GM23338 (cell line): ENCODE data around the gene NFAT5. TPM values are rescaled to one million over a fixed set of nuclear protein-coding genes. Genes with fewer than 3 reads are reported as not detected.

ENCODE experiments used
- ATAC-seq: fragments of 200-7000 bp; cut with Tn5 transposase; 3 replicates; pipeline ENCODE4 v1.9.1; 2020
- DNase-seq: peaks from one replicate; pipeline ENCODE4 v3.0.0-alpha.2; 2015; ENCODE audit warnings: low spot score
- H2AFZ ChIP-seq: fragments of 200-600 bp; sonication (generic); 2 replicates; pipeline ENCODE4 v1.8.0; 2016; ENCODE audit warnings: antibody characterized with exemption, mild to moderate bottlenecking, moderate library complexity
- H3F3A ChIP-seq: fragments of 200-600 bp; sonication (generic); replicated peaks from 2 replicates; pipeline ENCODE4 v1.8.0; 2017; ENCODE audit warnings: antibody characterized with exemption, mixed run types, low read depth
- H3K27ac ChIP-seq: fragments of 200-600 bp; sonication (generic); 2 replicates; pipeline ENCODE4 v1.6.1; 2016; ENCODE audit warnings: low read depth
- H3K27me3 ChIP-seq: fragments of 200-600 bp; sonication (generic); 2 replicates; pipeline ENCODE4 v1.8.0; 2016; ENCODE audit warnings: mild to moderate bottlenecking, mixed run types, moderate library complexity; ENCODE audit not compliant: insufficient read depth
- H3K36me3 ChIP-seq: fragments of 200-600 bp; sonication (generic); 2 replicates; pipeline ENCODE4 v1.8.0; 2016; ENCODE audit warnings: mild to moderate bottlenecking; ENCODE audit not compliant: insufficient read depth
- H3K4me1 ChIP-seq: fragments of 200-600 bp; sonication (generic); 2 replicates; pipeline ENCODE4 v1.8.0; 2016; ENCODE audit warnings: mild to moderate bottlenecking, moderate library complexity; ENCODE audit not compliant: insufficient read depth
- H3K4me2 ChIP-seq: fragments of 200-600 bp; sonication (generic); 2 replicates; pipeline ENCODE4 v1.7.1; 2017; ENCODE audit warnings: mixed run types
- H3K4me3 ChIP-seq: fragments of 200-600 bp; sonication (generic); 2 replicates; pipeline ENCODE4 v1.6.1; 2016; ENCODE audit warnings: mixed run types
- H3K79me2 ChIP-seq: fragments of 200-600 bp; sonication (generic); replicated peaks from 2 replicates; pipeline ENCODE4 v1.8.0; 2017; ENCODE audit warnings: mild to moderate bottlenecking; ENCODE audit not compliant: insufficient read depth
- H3K9me2 ChIP-seq: fragments of 200-600 bp; sonication (generic); 2 replicates; pipeline ENCODE4 v1.8.0; 2017; ENCODE audit not compliant: insufficient read depth
- H4K20me1 ChIP-seq: fragments of 200-600 bp; sonication (generic); replicated peaks from 2 replicates; pipeline ENCODE4 v1.8.0; 2017; ENCODE audit warnings: mild to moderate bottlenecking; ENCODE audit not compliant: insufficient read depth
- H3K27ac Mint-ChIP-seq: 2 replicates; pipeline ENCODE4 v1.8.0; 2020; ENCODE audit warnings: inconsistent platforms, mild to moderate bottlenecking, moderate library complexity, mixed read lengths
- H3K27me3 Mint-ChIP-seq: 3 replicates; pipeline ENCODE4 v1.8.0; 2022; ENCODE audit warnings: low read depth, mild to moderate bottlenecking, moderate library complexity, mixed read lengths, inconsistent platforms; ENCODE audit not compliant: insufficient read depth, poor library complexity
- H3K36me3 Mint-ChIP-seq: 3 replicates; pipeline ENCODE4 v1.8.0; 2021; ENCODE audit warnings: low read depth, mild to moderate bottlenecking, inconsistent platforms, moderate library complexity, mixed read lengths
- H3K4me1 Mint-ChIP-seq: 3 replicates; pipeline ENCODE4 v1.8.0; 2020; ENCODE audit warnings: mild to moderate bottlenecking, inconsistent platforms, mixed read lengths
- H3K4me3 Mint-ChIP-seq: 3 replicates; pipeline ENCODE4 v1.8.0; 2021; ENCODE audit warnings: moderate library complexity, mild to moderate bottlenecking, inconsistent platforms, mixed read lengths
- H3K9me3 Mint-ChIP-seq: 3 replicates; pipeline ENCODE4 v1.8.0; 2020; ENCODE audit warnings: moderate library complexity, mild to moderate bottlenecking, inconsistent platforms, mixed read lengths
- CREB1 ChIP-seq: fragments of 250-450 bp; sonication (Bioruptor Pico); IDR thresholded peaks from 2 replicates; pipeline ENCODE4 v1.5.0; 2020; ENCODE audit warnings: low read depth, mild to moderate bottlenecking, moderate library complexity
- CTCF ChIP-seq, 2 experiments: fragments of 200-600 bp in 1 of 2; sonication (generic) in 1 of 2; conservative IDR thresholded peaks; 2 replicates each; pipeline versions ENCODE4 v1.5.1 to v1.6.1; 2016 to 2017; ENCODE audit warnings: antibody characterized with exemption in 2 of 2, low read depth in 2 of 2, mild to moderate bottlenecking in 2 of 2, moderate library complexity in 1 of 2
- ETS1 ChIP-seq: IDR thresholded peaks from 2 replicates; pipeline ENCODE4 v1.6.1; 2016; ENCODE audit warnings: antibody characterized with exemption
- EZH2 ChIP-seq: fragments of 200-600 bp; sonication (generic); IDR thresholded peaks from one replicate; pipeline ENCODE4 v1.8.0; 2017; ENCODE audit warnings: antibody characterized with exemption, mild to moderate bottlenecking, low read depth; ENCODE audit not compliant: unreplicated experiment
- EZH2phosphoT487 ChIP-seq: fragments of 200-600 bp; sonication (generic); IDR thresholded peaks from one replicate; pipeline ENCODE4 v1.8.1; 2018; ENCODE audit warnings: antibody characterized with exemption; ENCODE audit not compliant: unreplicated experiment
- JUNB ChIP-seq: IDR thresholded peaks from one replicate; pipeline ENCODE4 v1.6.1; 2016; ENCODE audit warnings: antibody characterized with exemption; ENCODE audit not compliant: unreplicated experiment
- POLR2AphosphoS5 ChIP-seq: IDR thresholded peaks from 2 replicates; pipeline ENCODE4 v1.6.1; 2016; ENCODE audit warnings: antibody characterized with exemption, low read depth
- REST ChIP-seq: IDR thresholded peaks from one replicate; pipeline ENCODE4 v1.6.1; 2018; ENCODE audit warnings: antibody characterized with exemption; ENCODE audit not compliant: unreplicated experiment
- polyA plus RNA-seq: library from polyadenylated mRNA; unstranded; fragments of >200 nt; fragmentation: Nextera tagmentation; extraction: Ambion mirVana; gene quantifications from 2 replicates; pipeline ENCODE4 v1.2.1, GENCODE V29; 2016
- total RNA-seq: library from RNA; depleted of rRNA; stranded (reverse); fragments of >200 nt; shearing (Covaris generic); gene quantifications from 2 replicates; pipeline ENCODE4 v1.2.3, GENCODE V29; 2014

Gene NFAT5
- total and polyA plus RNA-seq, 2 experiments from 2014 or later, result 10.6 to 27.0 TPM

- H3K4me3 ChIP-seq, result no peak overlapping the region
- no peaks in the 10 kb centered on the region for H3K4me1 Mint-ChIP-seq
- H2AFZ ChIP-seq, result no peak overlapping the region
- H3K4me2 ChIP-seq, result no peak overlapping the region
- no peak overlapping the region for H3K4me3 Mint-ChIP-seq
- no peak for TF ChIP-seq CREB1 (CRISPR knock-in tag)
- no peak for TF ChIP-seq ETS1
- no peak for TF ChIP-seq EZH2phosphoT487
- TF ChIP-seq POLR2AphosphoS5, result no peak
- H4K20me1 ChIP-seq, result no peaks in the 10 kb centered on the region
- H3F3A ChIP-seq, result no peaks in the 10 kb centered on the region
- no peak for DNase-seq
- no peak for ATAC-seq
- H3K36me3 Mint-ChIP-seq, result peaks cover 21% of the 10 kb centered on the region
- H3K9me3 Mint-ChIP-seq, result no peaks in the 10 kb centered on the region
- no peaks in the 10 kb centered on the region for H3K27me3 Mint-ChIP-seq
- no peak overlapping the region for H3K27ac Mint-ChIP-seq
- H3K79me2 ChIP-seq, result no peaks in the 10 kb centered on the region
- H3K36me3 ChIP-seq, result peaks cover 22% of the 10 kb centered on the region
- no peaks in the 10 kb centered on the region for H3K4me1 ChIP-seq
- H3K9me2 ChIP-seq, result no peaks in the 10 kb centered on the region
- H3K27ac ChIP-seq, result no peak overlapping the region; the same call in 1 of the 2 replicates
- no peaks in the 10 kb centered on the region for H3K27me3 ChIP-seq
Observed at GRCh38 chr16:69651217-69651616, 85.5 kb downstream of the NFAT5 start.

- Mint-ChIP-seq H3K9me3 (no peaks in the 10 kb centered on the region), H3K27ac (no peak overlapping the region), H3K4me3 (no peak overlapping the region), H3K36me3 (peaks cover 23% of the 10 kb centered on the region), H3K4me1 (no peaks in the 10 kb centered on the region), H3K27me3 (peaks cover 2% of the 10 kb centered on the region)
- H3K4me2 ChIP-seq, result no peak overlapping the region
- H3K4me1 ChIP-seq, result no peaks in the 10 kb centered on the region
- no peak for ATAC-seq
- no peak overlapping the region for H3K4me3 ChIP-seq
- H3K27me3 ChIP-seq, result no peaks in the 10 kb centered on the region
- no peak overlapping the region for H3K27ac ChIP-seq
- DNase-seq, result no peak
- no peaks in the 10 kb centered on the region for H3K79me2 ChIP-seq
- no peaks in the 10 kb centered on the region for H4K20me1 ChIP-seq
- no peaks in the 10 kb centered on the region for H3F3A ChIP-seq
- no peaks in the 10 kb centered on the region for H3K9me2 ChIP-seq
- peaks cover 28% of the 10 kb centered on the region for H3K36me3 ChIP-seq
- H2AFZ ChIP-seq, result no peak overlapping the region
- TF ChIP-seq CTCF (conservative IDR thresholded peaks at IDR 0.05; ENCODE audit: low read depth in 2 of 2), result no peak
- TF ChIP-seq JUNB, result no peak
- TF ChIP-seq EZH2, result no peak
- no peak for TF ChIP-seq REST
- no peak for TF ChIP-seq ETS1
- no peak for TF ChIP-seq EZH2phosphoT487
Observed at GRCh38 chr16:69654280-69654931, 88.6 kb downstream of the NFAT5 start.
